ENCODE data around the gene AP1G2. TPM values are rescaled to one million over a fixed set of nuclear protein-coding genes. Genes with fewer than 3 reads are reported as not detected.

The AP1G2 gene
- total and polyA plus RNA-seq, 2 of the 13 experiments (the other 11 are each of a cell fraction or from before 2014, with no cell fraction given), result 96.9 to 611 TPM

DNA sequence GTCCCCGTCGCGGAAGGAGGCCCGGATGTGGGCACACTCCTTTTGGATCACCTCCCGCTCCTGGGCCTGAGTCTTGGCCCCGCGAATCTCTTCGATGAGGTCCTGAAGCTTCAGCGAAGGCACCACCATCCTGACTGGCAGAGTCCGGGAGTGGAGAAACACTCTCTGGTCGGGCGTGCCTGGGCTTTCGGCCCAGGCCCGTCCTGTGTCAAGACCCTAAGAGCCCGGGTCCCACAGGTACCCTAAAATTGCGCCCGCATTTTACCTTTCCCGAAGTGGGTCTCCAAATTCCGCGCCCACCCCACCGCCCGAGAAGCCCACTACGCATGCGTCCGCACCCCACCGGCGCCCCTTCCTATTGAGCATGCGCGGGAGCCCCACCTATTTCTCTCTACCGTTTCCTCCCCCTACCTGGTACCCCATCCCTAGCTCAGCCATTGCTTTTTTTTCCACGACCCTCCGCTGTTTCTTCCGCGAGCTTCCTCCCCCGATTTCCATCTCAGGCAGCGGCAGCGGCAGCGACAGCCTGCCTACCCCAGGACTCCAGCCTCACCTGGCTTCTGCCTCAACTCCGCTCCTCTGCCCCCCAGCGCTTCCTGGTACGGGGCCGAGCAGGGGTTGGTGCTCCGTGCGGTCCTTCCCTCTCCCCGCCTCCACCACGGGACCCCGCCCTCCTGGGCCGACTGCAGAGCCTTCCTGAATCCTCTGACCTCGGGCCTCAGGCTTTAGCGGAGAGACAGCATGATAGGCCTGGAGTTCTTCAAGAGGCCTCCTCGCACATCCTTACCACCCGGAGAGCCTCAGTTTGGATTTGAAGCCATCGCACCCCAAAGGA lies at the start of gene AP1G2 (continued):
- peak; percentile 91; the same call in 1 of the 2 replicates for TF ChIP-seq RXRB (CRISPR knock-in tag; IDR thresholded peaks at IDR 0.05; ENCODE audit: borderline replicate concordance)
- peak; percentile 96; the same call in 1 of the 2 replicates for TF ChIP-seq ZNF510 (CRISPR knock-in tag; IDR thresholded peaks at IDR 0.05; ENCODE audit: low read depth)
- TF ChIP-seq HCFC1 (IDR thresholded peaks at IDR 0.05; ENCODE audit: low read depth, low read length), result no peak
- peak; percentile 98 for TF ChIP-seq PCBP1 (IDR thresholded peaks at IDR 0.05; ENCODE audit: borderline replicate concordance, low read depth, low read length)
- TF ChIP-seq SIN3A (IDR thresholded peaks at IDR 0.05; ENCODE audit: borderline replicate concordance, low read depth, low read length), result peak; percentile 95; the same call in 1 of the 2 replicates
- TF ChIP-seq ZNF772 (CRISPR knock-in tag; IDR thresholded peaks at IDR 0.05), result no peak; the same call in none of the 2 replicates
- TF ChIP-seq HDAC1 (CRISPR knock-in tag; IDR thresholded peaks at IDR 0.05), result no peak
- TF ChIP-seq DNMT3B (CRISPR knock-in tag; conservative IDR thresholded peaks at IDR 0.05), result no peak; the same call in none of the 2 replicates
- TF ChIP-seq ZNF33B (CRISPR knock-in tag; IDR thresholded peaks at IDR 0.05), result peak; percentile 96
- peak; percentile 95; the same call in 1 of the 2 replicates for TF ChIP-seq FUBP1 (CRISPR knock-in tag; IDR thresholded peaks at IDR 0.05; ENCODE audit: borderline replicate concordance)
- TF ChIP-seq HNF4A (CRISPR knock-in tag; IDR thresholded peaks at IDR 0.05), result peak; percentile 28; the same call in 1 of the 2 replicates
- no peak for TF ChIP-seq ISX (CRISPR knock-in tag; conservative IDR thresholded peaks at IDR 0.05)
- TF ChIP-seq, protein P1, sequence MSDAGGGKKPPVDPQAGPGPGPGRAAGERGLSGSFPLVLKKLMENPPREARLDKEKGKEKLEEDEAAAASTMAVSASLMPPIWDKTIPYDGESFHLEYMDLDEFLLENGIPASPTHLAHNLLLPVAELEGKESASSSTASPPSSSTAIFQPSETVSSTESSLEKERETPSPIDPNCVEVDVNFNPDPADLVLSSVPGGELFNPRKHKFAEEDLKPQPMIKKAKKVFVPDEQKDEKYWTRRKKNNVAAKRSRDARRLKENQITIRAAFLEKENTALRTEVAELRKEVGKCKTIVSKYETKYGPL (CRISPR knock-in tag; IDR thresholded peaks at IDR 0.05), result 0 out of 2 replicates have a peak, but pooled peaks have one; percentile 69
- peak; percentile 76; the same call in 1 of the 2 replicates for TF ChIP-seq ZNF292 (CRISPR knock-in tag; IDR thresholded peaks at IDR 0.05; ENCODE audit: borderline replicate concordance, low read depth)
- no peak for TF ChIP-seq ZNF24 (IDR thresholded peaks at IDR 0.05)
- no peak for TF ChIP-seq ZNF776 (CRISPR knock-in tag; IDR thresholded peaks at IDR 0.05)
- peak; percentile 87 for TF ChIP-seq PHF5A (CRISPR knock-in tag; IDR thresholded peaks at IDR 0.05; ENCODE audit: low read depth, unreplicated experiment)
- TF ChIP-seq TEAD3 (CRISPR knock-in tag; optimal IDR thresholded peaks at IDR 0.05; ENCODE audit: borderline replicate concordance), result peak; percentile 53
- no peak for TF ChIP-seq NR3C1 (CRISPR knock-in tag; IDR thresholded peaks at IDR 0.05)
- no peak for TF ChIP-seq SATB2 (CRISPR knock-in tag; IDR thresholded peaks at IDR 0.05)
- peak; percentile 51; the same call in 1 of the 2 replicates for TF ChIP-seq ZSCAN20 (CRISPR knock-in tag; IDR thresholded peaks at IDR 0.05; ENCODE audit: borderline replicate concordance)
- peak; percentile 87; the same call in 1 of the 2 replicates for TF ChIP-seq ZBTB20 (CRISPR knock-in tag; IDR thresholded peaks at IDR 0.05; ENCODE audit: borderline replicate concordance, low read depth)
- 0 out of 2 replicates have a peak, but pooled peaks have one; percentile 59 for TF ChIP-seq ZIK1 (CRISPR knock-in tag; IDR thresholded peaks at IDR 0.05; ENCODE audit: borderline replicate concordance, low read depth)
- TF ChIP-seq ZNF552 (CRISPR knock-in tag; IDR thresholded peaks at IDR 0.05; ENCODE audit: borderline replicate concordance), result no peak
- peak; percentile 80; the same call in 1 of the 2 replicates for TF ChIP-seq ZNF232 (CRISPR knock-in tag; IDR thresholded peaks at IDR 0.05; ENCODE audit: borderline replicate concordance)
- no peak; the same call in 1 of the 2 replicates for TF ChIP-seq JDP2 (CRISPR knock-in tag; IDR thresholded peaks at IDR 0.05; ENCODE audit: borderline replicate concordance)
- TF ChIP-seq, protein P2, sequence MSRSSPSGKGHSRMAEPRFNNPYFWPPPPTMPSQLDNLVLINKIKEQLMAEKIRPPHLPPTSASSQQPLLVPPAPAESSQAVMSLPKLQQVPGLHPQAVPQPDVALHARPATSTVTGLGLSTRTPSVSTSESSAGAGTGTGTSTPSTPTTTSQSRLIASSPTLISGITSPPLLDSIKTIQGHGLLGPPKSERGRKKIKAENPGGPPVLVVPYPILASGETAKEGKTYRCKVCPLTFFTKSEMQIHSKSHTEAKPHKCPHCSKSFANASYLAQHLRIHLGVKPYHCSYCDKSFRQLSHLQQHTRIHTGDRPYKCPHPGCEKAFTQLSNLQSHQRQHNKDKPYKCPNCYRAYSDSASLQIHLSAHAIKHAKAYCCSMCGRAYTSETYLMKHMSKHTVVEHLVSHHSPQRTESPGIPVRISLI (CRISPR knock-in tag; IDR thresholded peaks at IDR 0.05; ENCODE audit: borderline replicate concordance), result peak; percentile 89; the same call in 1 of the 2 replicates
